ENCODE measurements around the gene DUS1L. TPM values are rescaled to one million over a fixed set of nuclear protein-coding genes. Genes with fewer than 3 reads are reported as not detected.

Gene DUS1L
- polyA plus RNA-seq, 1 experiment = 21.4 TPM

- DNase-seq (ENCODE audit: low read depth, low spot score) = no peak
- no peaks in the 10 kb centered on the region; the same call in 1 of the 2 replicates for H3K9me3 ChIP-seq (ENCODE audit: control insufficient read depth, insufficient read depth, low read length)
- CTCF ChIA-PET = no interaction called here
- H3K27me3 ChIP-seq (ENCODE audit: control insufficient read depth, insufficient read depth, low read length) = no peaks in the 10 kb centered on the region
- TF ChIP-seq CTCF (IDR thresholded peaks at IDR 0.05; ENCODE audit: low read depth, low read length) = no peak
- POLR2A ChIA-PET = no interaction called here
- H3K4me3 ChIP-seq (ENCODE audit: low read depth, low read length) = no peak overlapping the region
- no peak overlapping the region for H3K27ac ChIP-seq (ENCODE audit: low read depth, low read length)
These were observed 18.9 kb upstream of the DUS1L start for GRCh38 chr17:82084373-82085030.

- no peaks in the 10 kb centered on the region for H3K27me3 ChIP-seq (ENCODE audit: control insufficient read depth, insufficient read depth, low read length)
- H3K9me3 ChIP-seq (ENCODE audit: control insufficient read depth, insufficient read depth, low read length) = no peaks in the 10 kb centered on the region; the same call in 1 of the 2 replicates
- ChIA-PET POLR2A (no interaction called here), CTCF (interaction anchor here (0.6 kb wide), 1 partner anchor 11 kb away, joined by 3 read pairs; no protein-coding TSS in a partner anchor)
- no peak overlapping the region for H3K27ac ChIP-seq (ENCODE audit: low read depth, low read length)
- H3K4me3 ChIP-seq (ENCODE audit: low read depth, low read length) = no peak overlapping the region
- TF ChIP-seq CTCF (IDR thresholded peaks at IDR 0.05; ENCODE audit: low read depth, low read length) = no peak
- no peak for DNase-seq (ENCODE audit: low read depth, low spot score)
These were observed 18.1 kb upstream of the DUS1L start for GRCh38 chr17:82083533-82084359.

GRCh38 chr17:82083009-82083408, 17.4 kb upstream of the DUS1L start:
- no peak for DNase-seq (ENCODE audit: low read depth, low spot score)
- H3K4me3 ChIP-seq (ENCODE audit: low read depth, low read length) = no peak overlapping the region
- no peaks in the 10 kb centered on the region for H3K27me3 ChIP-seq (ENCODE audit: control insufficient read depth, insufficient read depth, low read length)
- no peak for TF ChIP-seq CTCF (IDR thresholded peaks at IDR 0.05; ENCODE audit: low read depth, low read length)
- H3K27ac ChIP-seq (ENCODE audit: low read depth, low read length) = no peak overlapping the region
- no peaks in the 10 kb centered on the region; the same call in 1 of the 2 replicates for H3K9me3 ChIP-seq (ENCODE audit: control insufficient read depth, insufficient read depth, low read length)
- ChIA-PET POLR2A (interaction anchor here (1.0 kb wide), 1 partner anchor 18 kb away, joined by 3 read pairs; the partner anchor contains the start of gene DUS1L), CTCF (interaction anchor here (0.6 kb wide), 1 partner anchor 10 kb away, joined by 3 read pairs; no protein-coding TSS in a partner anchor)

- no peak for TF ChIP-seq CTCF (IDR thresholded peaks at IDR 0.05; ENCODE audit: low read depth, low read length)
- H3K9me3 ChIP-seq (ENCODE audit: control insufficient read depth, insufficient read depth, low read length) = no peaks in the 10 kb centered on the region; the same call in 1 of the 2 replicates
- POLR2A ChIA-PET = interaction anchor here (1.0 kb wide), 1 partner anchor 17 kb away, joined by 3 read pairs; the partner anchor contains the start of gene DUS1L
- no peaks in the 10 kb centered on the region for H3K27me3 ChIP-seq (ENCODE audit: control insufficient read depth, insufficient read depth, low read length)
- H3K4me3 ChIP-seq (ENCODE audit: low read depth, low read length) = no peak overlapping the region
- DNase-seq (ENCODE audit: low read depth, low spot score) = no peak
- H3K27ac ChIP-seq (ENCODE audit: low read depth, low read length) = no peak overlapping the region
- CTCF ChIA-PET = no interaction called here
These were observed 16.9 kb upstream of the DUS1L start for GRCh38 chr17:82082456-82082855.
